HG03139 (cell line): ENCODE measurements around the gene TNNI2.
A peak's percentile ranks its signal among the peaks of the same experiment; 100 is the strongest.

Source experiments
- ATAC-seq: cut with Tn5 transposase; IDR thresholded peaks from one replicate; pipeline ENCODE4 v1.9.1; 2021; ENCODE audit not compliant: unreplicated experiment

Gene TNNI2

GRCh38 chr11:1832211-1832919, 6.4 kb upstream of the TNNI2 start:
- no peak for ATAC-seq

DNA sequence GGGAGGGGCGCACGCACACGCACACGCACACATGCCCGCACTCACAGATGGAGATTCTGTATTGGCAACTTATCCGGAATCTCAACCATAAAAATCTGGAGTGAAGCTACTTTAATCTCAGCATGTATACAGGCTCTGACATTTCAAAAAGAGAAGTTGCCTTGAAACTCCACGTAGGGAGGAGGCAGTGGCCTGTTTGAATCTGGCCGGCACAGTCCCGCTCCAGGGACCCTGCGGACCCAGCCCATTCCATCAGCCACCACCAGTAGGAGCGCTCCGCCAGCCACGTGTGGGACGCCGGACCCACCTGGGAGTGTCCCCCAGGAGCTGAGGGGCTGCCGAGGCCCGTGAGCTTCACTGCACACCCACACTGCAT, 5.9 kb upstream of the TNNI2 start:
- ATAC-seq: no peak

DNA sequence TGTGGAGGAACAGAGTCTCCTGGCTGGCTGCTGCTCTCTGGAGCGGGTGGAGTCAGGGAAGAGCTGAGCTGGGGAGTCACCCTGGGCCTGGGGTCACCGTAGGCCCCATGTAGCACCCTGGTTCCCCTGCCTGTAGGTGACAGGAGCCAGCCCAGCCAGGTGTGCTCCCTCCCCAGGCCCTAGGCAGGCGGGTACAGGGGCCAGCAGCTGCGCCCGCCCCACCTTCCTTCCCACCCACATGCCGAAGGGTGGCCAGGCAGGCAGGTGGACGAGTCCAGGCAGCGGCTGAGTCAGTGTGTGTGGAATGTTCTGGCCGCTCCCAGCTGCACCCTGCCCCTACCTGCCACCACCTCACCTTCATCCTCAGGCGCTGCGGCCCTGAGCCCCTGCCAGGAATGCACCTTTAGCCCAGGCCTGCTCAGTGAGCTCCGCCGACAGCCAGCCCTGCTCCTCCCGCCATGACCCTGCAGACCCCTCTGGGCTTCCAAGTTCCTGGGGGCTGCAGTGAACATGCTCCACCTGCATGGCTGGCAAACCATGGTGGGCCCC, 4.6 kb upstream of the TNNI2 start:
- no peak for ATAC-seq

- ATAC-seq: no peak
Observed at GRCh38 chr11:1834779-1835670, 3.8 kb upstream of the TNNI2 start, which contains the start of gene SYT8. Gene SYT8, plus strand, starts transcription at chr11:1834990. Its CDS starts 116 bp downstream, at chr11:1835106.

- ATAC-seq: no peak
Observed at GRCh38 chr11:1835671-1836010, 3.1 kb upstream of the TNNI2 start.

- no peak for ATAC-seq
Observed at GRCh38 chr11:1836011-1836945, 2.5 kb upstream of the TNNI2 start.

DNA sequence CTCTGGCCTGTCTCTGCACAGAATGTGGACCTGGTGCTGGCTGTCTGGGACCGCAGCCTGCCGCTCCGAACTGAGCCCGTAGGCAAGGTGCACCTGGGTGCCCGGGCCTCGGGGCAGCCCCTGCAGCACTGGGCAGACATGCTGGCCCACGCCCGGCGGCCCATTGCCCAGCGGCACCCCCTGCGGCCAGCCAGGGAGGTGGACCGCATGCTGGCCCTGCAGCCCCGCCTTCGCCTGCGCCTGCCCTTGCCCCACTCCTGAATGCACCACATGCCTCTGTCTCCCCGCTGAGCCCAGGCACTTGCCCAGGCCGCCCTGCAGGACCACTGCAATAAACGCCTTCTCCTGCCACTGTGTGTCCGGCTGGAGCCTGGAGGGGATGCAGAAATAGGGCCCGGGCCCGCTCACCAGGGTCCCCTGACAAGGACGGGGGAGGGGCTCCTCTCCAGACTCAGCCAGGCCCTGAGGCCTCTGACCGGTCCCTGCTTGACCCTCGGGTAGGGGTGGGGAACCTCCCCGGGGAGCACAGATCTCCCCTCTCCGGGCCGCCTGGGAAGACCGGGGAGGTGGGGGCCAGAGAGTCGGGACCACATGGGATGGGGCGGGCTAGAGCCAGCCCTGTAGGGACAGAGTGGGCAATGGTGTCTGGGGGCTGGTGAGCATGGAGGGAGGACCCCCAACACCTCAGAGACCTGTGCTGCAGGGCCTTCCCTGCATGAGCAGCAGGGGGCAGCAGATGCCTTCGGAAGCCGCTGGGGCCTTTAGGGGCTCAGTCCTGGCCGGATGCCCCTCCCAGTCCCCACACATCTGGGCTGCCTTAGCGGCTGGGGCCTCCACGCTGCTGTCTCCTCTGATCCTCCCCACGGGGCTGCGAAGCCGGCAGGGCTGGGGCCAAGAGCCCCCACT, 1.4 kb upstream of the TNNI2 start:
- peak; percentile 50 for ATAC-seq

- ATAC-seq: no peak
Observed at GRCh38 chr11:1838077-1838425, 730 bp upstream of the TNNI2 start.

GRCh38 chr11:1839204-1839923, 583 bp downstream of the TNNI2 start:
- no peak for ATAC-seq

DNA sequence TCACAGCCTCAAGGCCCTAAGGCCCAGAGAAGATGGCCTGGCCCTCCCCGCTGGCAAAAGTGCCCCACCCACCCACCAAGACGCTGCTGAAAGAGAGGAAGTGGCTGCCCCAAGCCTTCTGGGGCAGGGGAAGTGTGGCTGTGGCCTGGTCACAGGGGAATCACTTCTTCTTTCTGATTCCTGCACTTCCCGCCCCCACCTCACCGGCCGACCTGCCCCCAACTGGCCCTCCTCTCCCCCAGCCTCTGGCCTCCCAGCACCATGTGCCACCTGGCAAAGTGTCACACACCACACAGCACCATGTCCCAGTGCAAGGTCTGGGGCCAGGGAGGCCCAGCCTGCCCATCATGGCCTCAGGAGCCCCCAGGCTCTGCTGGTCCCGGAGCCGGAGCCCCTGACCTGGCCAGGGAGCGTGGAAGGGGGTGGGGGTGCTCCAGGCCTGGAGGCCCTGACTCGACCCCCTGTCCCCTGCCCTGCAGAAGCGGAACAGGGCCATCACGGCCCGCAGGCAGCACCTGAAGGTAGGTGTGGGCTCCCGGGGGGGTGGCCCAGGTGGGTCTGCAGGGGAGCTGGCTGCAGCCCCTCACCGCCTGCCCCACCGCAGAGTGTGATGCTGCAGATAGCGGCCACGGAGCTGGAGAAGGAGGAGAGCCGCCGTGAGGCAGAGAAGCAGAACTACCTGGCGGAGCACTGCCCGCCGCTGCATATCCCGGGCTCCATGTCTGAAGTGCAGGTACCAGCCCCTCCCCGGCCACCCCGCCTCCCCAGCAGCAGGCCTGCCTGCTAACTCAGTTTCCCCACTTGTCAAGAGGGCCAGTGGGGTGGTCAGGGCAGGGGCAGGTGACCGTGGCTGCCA, 1.4 kb downstream of the TNNI2 start:
- no peak for ATAC-seq

- no peak for ATAC-seq
Observed at GRCh38 chr11:1840780-1841480, 2.1 kb downstream of the TNNI2 start.

DNA sequence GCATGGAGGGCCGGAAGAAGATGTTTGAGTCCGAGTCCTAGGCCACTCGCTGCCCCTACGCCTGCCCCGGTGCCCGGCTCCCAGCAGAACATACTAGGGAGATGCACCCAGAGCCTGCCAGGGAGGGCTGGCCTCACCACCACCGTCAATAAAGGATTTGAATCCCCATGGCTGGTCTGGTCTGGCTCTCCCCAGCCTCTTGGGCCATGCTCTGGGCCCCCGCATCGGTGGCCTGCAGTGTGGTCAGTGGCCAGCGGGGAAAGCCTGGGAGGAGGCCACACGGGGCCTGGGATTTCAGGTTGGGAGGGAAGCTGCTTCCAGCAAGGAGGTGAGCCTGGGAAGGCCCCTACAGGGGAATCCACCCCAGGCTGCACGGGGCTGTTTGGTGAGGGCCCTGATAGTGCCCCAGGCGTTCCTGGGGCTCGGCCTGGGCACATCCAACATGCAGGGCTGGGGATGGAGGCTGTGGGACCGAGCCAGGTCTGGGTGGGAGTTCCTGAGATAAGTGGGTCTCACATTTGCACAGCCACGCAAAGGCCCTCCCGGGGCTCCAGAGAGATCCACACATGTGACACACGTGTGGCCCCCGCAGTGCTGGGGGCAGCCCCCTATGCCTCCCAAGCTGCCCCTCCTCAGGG, 2.8 kb downstream of the TNNI2 start:
- no peak for ATAC-seq

DNA sequence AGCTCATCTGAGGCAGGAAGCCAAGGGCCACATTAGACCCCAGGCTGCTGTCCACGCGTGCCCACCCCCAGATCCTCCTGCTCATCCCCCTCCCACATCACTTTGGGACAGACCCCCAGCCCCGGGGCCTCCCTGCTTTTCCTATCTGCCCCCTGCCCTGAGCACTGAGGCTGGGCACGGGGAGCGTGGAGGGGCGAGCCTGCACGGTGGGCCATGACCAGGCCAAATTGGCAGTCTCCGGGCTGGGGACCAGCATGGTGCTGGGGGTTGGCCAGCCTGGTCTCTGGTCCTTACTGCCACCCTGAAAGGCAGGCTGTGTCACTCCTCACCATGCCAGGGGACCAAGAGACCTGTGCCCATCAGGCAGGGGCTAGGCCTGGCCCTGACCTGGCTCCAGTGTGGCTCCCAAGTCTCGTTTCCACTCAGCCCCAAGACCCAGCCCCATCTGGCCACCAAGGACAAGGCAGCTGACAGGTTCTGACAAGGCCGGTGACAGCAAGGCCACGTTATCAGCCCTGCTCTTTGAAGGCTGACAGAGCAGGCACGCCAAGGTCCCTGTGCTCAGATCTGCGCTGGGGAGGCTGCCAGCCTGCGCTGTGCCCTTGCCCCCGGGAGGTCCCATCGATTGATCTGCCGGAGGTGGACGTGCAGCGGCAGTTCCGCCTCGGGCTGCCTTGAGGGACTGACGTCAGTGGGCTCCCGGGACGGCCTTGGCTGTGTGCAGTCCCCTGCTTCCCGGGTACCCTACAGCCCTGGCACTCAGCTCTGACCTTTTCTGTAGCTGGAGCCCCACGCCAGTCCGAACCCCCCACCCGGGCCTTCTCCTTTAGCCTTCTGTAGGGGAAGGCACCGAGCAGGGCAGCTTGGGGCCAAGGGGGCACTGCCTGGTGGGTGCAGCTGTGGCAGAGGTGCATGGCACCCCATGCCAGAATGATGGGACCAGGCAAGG, 3.6 kb downstream of the TNNI2 start:
- no peak for ATAC-seq

DNA sequence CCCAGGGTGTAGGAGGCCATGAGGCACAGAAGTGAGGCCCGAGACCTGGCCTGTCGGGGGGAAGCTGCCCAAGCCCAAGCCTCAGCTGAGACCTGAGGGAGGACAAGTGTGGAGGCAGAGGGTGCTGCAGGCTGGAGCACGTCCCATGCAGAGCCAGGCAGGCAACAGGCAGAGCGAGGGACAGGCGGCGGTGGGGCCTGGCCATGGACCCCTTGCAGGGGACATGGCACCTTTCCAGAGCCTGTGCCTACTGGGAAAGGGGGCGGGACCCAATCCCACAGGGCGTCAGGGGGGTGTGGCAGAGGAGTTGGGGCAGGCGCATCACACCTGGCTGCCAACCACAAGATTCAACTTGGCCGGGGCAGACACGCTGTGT, 4.3 kb downstream of the TNNI2 start:
- no peak for ATAC-seq

DNA sequence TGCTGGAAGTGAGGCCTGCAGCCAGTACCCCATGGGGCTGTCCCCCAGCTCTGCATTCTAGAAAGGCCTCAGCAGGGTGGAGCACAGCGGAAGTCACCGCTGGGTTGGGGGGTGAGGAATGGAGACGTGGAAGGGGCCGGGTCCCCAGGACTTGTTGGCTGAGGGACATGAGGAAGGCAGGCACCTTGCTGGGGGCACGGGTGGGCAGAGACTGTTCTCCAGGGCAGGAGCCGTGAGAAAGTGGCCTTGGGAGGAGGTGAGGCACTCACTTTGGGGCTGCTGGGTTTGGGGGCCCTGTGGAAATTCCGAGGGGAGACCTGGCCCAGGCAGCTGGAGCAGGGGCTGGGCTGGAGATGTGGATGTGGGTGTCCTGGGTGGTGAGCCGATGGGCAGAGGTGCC, 5.0 kb downstream of the TNNI2 start:
- no peak for ATAC-seq
